ENCODE measurements around the gene DMRT2.
A peak's percentile ranks its signal among the peaks of the same experiment; 100 is the strongest.

The DMRT2 gene

DNA sequence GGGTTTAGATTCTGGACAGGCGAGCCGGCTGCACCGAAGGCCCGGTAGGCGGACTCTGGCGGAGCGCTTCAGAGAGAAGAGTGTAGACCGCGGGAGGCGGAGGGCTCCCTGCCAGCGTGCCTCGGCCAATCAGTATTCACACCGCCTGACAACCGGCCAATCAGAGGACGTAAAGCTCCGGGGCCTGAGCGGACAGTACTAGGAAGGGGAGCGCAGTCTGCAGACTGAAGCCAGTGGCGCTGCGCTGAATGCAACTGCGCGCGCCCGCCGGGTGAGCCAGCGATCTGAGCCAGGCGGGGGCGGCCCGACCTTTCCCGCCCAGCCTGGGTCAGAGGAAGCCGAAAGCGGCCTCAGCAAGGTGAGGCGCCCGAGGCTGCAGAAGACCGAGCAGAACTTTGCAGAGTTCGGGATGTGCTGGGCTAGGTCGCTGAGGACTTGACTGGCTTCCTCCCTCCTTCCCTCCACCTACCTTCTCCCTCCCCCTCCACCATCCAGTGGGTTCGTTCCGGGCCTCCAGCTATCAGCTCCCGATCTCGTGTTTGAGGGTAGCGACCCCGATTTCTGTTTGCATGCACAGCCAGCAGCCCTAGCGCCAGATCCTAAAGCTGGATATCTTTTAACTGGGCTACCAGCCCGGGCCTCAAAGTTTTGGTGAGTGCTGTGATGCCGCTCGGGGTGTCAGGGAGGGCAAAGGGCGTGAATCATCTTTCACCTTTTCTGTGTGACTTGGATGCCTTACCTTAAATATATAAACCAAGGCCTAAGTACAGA, at the start of gene DMRT2:
TSS of gene DMRT2 (plus strand) at position 233 of the 771 bp plus-strand sequence. CDS start 1,257 bp downstream, outside the sequence.
- DNase-seq = peak; percentile 91

DNA sequence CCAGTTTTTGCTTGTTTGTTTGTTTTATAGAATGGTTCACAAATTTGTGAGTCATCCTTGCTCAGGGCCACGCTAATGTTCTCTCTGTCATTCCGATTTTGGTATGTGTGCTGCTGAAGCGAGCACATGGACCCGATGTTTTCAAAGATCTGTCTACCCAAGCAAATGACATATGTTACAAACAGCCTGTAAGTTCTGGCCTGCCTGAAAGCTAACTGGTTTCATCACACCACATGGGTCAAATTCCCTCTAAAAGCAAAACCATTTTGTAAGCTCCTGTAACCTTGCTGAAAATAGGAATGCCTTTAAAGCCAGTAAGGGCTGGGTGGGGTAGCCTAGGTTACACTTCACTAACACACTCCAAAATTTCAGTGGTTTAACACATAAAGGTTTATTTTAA, 48.3 kb upstream of the DMRT2 start:
- no peak for DNase-seq

DNA sequence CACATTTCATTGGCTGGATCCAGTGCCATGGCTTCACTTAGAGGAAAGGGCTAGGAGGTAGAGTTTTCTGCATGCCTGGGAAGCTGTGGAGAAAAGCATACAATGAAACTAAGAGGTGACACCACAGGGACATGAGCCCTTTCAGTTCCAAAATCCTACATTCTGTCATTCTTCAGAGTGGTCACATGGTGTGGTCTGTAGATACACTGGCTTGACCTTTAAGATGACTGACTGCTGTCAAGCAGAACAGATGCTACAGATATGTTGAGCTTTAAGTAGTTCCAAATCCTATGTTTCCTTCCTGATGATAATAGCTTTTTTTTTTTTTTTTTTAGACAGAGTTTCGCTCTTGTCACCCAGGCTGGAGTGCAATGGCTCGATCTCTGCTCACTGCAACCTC, 47.5 kb upstream of the DMRT2 start:
- DNase-seq = no peak

DNA sequence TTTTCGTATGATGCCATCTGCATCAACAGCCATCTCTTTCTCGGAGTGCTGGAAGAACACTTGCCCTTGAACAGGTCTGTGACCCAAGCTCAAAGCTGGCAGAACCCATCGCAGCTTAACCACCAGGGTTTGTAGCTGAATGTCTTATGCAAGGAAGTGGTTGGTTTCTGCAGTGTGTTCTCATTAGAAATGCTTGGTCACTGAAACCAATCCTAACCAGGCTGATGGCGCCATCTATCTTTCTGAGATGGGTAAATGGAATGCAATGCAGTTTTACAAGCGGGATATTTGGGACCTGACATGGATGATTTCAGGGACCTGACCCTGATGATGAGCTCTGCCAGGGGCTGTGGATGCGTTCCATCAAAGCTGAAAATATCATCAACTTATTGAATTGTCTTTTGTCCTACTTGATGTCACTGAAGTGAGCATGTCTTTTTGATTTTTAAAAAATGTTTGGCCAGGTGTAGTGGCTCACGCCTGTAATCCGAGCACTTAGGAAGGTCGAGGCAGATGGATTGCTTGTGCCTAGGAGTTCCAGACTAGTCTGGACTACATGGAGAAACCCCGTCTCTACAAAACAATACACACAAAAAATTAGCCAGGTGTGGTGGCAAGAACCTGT, 45.0 kb upstream of the DMRT2 start:
- peak; percentile 48 for DNase-seq

- no peak for DNase-seq
Measured at GRCh38 chr9:1007312-1007711, 42.8 kb upstream of the DMRT2 start.

DNA sequence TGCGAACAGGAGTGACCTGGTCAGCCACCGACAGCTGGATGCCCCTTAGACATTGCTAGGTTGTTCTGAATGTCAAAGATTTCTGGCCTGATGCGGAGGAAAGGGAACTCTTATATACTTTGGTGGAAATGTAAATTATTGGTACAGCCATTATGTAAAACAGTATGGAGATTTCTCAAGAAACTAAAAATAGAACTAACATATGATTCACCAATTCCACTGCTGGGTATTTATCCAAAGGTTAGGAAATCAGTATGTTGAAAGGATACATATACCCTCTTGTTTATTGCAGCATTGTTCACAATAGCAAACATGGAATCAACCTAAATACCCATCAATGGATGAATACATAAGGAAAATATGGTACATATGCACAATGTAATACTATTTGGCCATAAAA, 41.9 kb upstream of the DMRT2 start:
- DNase-seq = peak; percentile 15

- peak; percentile 72 for DNase-seq
Measured at GRCh38 chr9:1009101-1009707, 41.0 kb upstream of the DMRT2 start.

GRCh38 chr9:1013021-1013420, 37.1 kb upstream of the DMRT2 start:
- DNase-seq = no peak

GRCh38 chr9:1014225-1014624, 35.9 kb upstream of the DMRT2 start:
- no peak for DNase-seq

- DNase-seq = no peak
Measured at GRCh38 chr9:1014640-1015039, 35.5 kb upstream of the DMRT2 start.

- DNase-seq = no peak
Measured at GRCh38 chr9:1018121-1018520, 32.0 kb upstream of the DMRT2 start.

DNA sequence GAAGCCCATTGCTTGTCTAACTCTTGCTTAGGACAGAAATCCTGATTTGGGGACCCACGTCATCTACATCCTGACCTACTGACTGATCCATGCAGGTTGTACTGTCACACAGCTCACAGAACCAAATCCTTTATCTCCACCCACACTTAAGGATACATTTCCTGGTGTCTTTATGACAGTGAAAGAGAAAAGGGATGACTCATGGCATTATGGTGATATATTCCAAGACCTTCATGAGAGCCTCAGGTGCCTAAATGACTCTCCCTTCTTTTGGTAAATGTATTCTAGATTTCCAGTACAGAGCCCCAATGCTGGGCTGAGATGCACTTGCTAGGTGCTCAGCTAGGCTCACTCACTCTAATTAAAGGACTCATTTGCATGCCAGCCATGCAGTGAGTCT, 26.0 kb upstream of the DMRT2 start:
- no peak for DNase-seq

GRCh38 chr9:1025131-1025530, 25.0 kb upstream of the DMRT2 start:
- no peak for DNase-seq

- DNase-seq = no peak
Measured at GRCh38 chr9:1026219-1026618, 23.9 kb upstream of the DMRT2 start.

- DNase-seq = no peak
Measured at GRCh38 chr9:1028501-1029190, 21.5 kb upstream of the DMRT2 start.

- DNase-seq = no peak
Measured at GRCh38 chr9:1031951-1032601, 18.1 kb upstream of the DMRT2 start.

- DNase-seq = no peak
Measured at GRCh38 chr9:1034271-1034670, 15.9 kb upstream of the DMRT2 start.

- DNase-seq = no peak
Measured at GRCh38 chr9:1039589-1039988, 10.6 kb upstream of the DMRT2 start.

- DNase-seq = peak; percentile 38
Measured at GRCh38 chr9:1042466-1042865, 7.7 kb upstream of the DMRT2 start.

DNA sequence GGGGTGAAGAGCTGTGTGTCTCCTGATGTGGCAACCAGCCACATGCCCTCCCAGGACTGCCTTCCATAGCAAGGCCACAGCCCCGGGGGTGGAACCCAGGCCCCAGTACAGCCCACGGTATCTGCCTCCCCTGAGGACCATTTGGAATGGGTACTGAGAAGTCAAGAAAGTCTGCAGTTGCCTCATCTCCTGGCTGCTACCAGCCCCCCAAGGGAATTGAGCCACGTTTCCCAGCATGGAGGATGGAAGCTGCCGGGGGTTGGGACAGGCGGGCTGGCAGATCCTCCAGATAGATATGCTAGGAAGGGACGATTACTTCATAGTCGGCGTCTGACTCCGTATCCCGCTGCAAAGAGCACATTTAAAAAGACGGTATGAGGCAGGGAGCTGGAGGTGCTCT, 5.5 kb upstream of the DMRT2 start:
- peak; percentile 41 for DNase-seq

GRCh38 chr9:1046639-1047572, 3.3 kb upstream of the DMRT2 start:
- no peak for DNase-seq

All from fibroblast of skin of right biceps (primary cell).